Coronary artery (tissue), 2 donors: ENCODE measurements around the gene CETP.
A peak's percentile ranks its signal among the peaks of the same experiment; 100 is the strongest.

Source experiments
- DNase-seq: peaks from one replicate; pipeline ENCODE4 v3.0.0-alpha.2; 2017; ENCODE audit warnings: low spot score
- H3K27ac ChIP-seq, 2 donors: fragments of 200-600 bp; sonication (generic); one replicate each; pipeline ENCODE4 v1.5.1; 2016 to 2019
- H3K4me3 ChIP-seq: fragments of 200-600 bp; sonication (generic); 2 replicates; pipeline ENCODE4 v1.5.1; 2016; ENCODE audit warnings: mild to moderate bottlenecking, moderate library complexity
- TF ChIP-seq, protein P1 (sequence below): fragments of 200-600 bp; sonication (generic); IDR thresholded peaks from one replicate; pipeline ENCODE4 v1.5.1; 2019; ENCODE audit warnings: antibody characterized with exemption

Gene CETP

DNA sequence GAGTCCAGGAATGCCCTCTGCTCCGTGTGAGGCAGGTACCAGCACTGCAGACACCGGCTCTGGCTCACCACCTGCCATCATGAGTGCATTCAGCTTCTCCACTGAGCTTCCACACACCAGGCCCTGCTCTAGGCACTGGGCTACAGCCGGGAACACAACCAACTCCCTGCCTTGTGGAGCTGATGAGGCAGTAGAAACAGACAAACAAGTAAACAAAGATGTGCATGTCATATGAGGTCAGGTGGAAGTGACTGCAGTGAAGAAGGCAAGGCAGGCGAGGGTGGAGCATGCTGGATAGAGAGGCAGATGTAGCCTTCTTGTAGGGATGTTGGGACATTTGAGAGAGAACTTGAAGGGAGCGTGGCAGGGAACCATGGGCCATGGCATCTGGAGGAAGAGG, 32.6 kb downstream of the CETP start:
- DNase-seq = no peak
- TF ChIP-seq, protein P1, sequence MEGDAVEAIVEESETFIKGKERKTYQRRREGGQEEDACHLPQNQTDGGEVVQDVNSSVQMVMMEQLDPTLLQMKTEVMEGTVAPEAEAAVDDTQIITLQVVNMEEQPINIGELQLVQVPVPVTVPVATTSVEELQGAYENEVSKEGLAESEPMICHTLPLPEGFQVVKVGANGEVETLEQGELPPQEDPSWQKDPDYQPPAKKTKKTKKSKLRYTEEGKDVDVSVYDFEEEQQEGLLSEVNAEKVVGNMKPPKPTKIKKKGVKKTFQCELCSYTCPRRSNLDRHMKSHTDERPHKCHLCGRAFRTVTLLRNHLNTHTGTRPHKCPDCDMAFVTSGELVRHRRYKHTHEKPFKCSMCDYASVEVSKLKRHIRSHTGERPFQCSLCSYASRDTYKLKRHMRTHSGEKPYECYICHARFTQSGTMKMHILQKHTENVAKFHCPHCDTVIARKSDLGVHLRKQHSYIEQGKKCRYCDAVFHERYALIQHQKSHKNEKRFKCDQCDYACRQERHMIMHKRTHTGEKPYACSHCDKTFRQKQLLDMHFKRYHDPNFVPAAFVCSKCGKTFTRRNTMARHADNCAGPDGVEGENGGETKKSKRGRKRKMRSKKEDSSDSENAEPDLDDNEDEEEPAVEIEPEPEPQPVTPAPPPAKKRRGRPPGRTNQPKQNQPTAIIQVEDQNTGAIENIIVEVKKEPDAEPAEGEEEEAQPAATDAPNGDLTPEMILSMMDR = no peak
- no peak overlapping the region for H3K4me3 ChIP-seq
- no peak overlapping the region for H3K27ac ChIP-seq

DNA sequence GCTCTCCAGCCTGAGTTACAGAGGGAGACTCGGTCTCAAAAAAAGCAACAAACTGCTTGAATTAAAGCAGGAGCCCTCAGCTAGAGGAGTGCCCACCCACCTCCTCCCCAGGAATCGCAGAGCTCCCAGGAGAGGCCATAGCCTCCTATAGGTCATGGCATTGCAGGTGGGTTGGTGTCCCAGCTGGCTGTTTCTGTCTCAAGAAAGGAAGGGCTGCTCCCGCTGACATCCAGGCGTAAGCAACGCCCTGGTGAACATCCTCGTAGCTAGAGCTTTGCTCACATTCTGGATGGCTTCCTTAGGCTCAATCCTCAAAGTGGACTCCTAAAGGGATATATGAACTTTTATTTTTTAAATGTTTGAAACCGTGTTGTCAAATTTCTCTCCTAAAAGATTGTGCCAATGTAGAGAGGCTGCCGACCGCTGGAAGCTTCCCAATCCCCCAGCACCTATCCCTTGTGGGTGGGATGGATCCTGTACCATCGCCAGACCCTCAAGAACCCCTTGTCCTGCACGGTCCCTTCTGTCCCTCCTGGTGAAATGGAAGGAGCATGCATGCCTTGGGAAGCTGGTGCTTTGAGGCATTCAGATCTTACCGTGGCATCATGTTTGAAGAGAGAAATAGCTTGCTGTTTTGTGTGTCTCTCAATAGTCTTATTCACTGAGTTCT, 33.5 kb downstream of the CETP start:
- DNase-seq = no peak
- Histone ChIP-seq H3K4me3 (no peak overlapping the region), H3K27ac (no peak overlapping the region)
- TF ChIP-seq, protein P1 = no peak

DNA sequence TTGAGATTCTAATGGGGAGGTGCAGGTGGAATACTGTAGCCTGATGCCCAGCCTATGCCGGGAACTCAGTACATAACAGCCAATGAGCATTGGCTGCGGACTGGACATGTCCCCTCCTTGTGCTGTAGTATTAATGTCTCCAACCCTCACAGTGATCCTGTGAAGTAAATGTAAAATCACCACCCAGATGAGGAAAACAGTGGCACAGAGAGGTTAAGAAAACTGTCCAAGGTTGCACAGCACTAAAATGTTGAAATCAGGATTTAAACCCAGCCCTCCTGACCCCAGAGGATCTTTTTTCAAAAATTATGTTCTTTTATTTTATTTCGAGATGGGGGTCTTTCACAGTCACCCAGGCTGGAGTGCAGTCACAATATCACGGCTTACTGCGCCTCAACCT, 35.5 kb downstream of the CETP start:
- Histone ChIP-seq H3K4me3 (no peak overlapping the region), H3K27ac (no peak overlapping the region)
- TF ChIP-seq, protein P1 = no peak
- DNase-seq = no peak

DNA sequence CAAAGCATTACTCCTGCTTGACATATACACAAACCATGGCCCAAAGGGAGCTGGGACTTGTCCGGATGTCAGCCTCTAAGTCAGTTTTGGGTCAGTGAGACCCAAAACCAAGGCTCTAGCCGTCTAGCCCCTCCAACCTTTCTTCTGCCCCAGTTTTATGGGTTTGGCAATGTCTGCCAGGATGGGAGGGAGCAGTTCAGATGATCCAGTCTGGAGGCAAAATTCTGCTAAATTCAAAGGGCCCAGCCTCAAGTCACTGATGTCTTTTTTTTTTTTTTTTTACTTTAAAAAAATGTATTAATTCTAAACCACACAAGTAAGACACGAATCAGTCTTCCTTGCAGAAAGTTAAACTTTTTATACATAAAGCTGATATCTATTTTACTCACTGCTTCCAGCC, 36.2 kb downstream of the CETP start:
- TF ChIP-seq, protein P1 = no peak
- Histone ChIP-seq H3K4me3 (no peak overlapping the region), H3K27ac (no peak overlapping the region)
- DNase-seq = no peak

DNA sequence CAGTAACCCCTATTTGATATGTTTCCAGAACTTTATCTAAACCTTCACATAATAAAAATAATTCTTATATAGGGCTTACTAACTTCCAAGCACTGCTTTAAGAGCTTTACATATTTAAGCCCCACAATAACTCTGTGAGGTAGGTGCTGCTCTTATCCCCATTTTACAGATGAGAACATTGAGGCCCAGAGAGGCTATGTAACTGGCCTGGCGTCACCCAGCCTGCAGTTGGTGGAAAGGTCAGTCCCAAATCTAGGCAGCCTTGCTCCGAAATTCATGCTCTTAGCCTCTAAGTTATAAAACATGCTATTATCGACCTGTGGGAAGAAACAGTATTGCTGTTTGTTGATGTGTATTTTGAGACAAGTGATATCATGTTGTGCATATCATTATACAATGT, 36.6 kb downstream of the CETP start:
- no peak overlapping the region for H3K4me3 ChIP-seq
- DNase-seq = no peak
- H3K27ac ChIP-seq = no peak overlapping the region
- TF ChIP-seq, protein P1 = no peak

DNA sequence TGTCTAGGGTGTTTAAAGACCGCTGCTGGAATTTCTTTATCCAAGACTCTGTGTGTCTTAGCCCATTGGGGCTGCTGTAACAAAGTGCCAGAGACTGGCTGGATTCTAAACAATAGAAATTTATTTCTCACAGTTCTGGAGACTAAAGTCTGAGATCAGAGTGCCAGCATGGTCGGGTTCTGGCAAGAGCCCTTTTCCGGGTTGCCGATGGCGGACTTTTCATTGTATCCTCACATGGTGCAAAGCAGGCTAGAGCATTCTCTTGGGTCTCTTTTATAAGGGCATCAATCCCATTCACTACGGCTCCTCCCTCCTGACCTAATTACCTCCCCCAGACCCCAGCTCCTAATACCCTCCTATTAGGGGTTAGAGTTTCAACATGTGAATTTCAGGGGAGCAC, 37.1 kb downstream of the CETP start:
- DNase-seq = no peak
- H3K4me3 ChIP-seq = no peak overlapping the region
- peak overlapping the region; percentile 78 to 87 for H3K27ac ChIP-seq
- TF ChIP-seq, protein P1 = no peak
